Measurements from ENCODE around the gene IFITM5.

- TF ChIP-seq CTCF (conservative IDR thresholded peaks at IDR 0.05; ENCODE audit: low read depth, low read length) (no peak), POLR2A (IDR thresholded peaks at IDR 0.05; ENCODE audit: low read depth, low read length) (no peak), MAZ (IDR thresholded peaks at IDR 0.05; ENCODE audit: borderline replicate concordance, low read depth, low read length) (no peak), RAD21 (IDR thresholded peaks at IDR 0.05; ENCODE audit: low read length) (no peak), RCOR1 (IDR thresholded peaks at IDR 0.05; ENCODE audit: insufficient replicate concordance, low read length) (no peak)
These were observed 16.5 kb downstream of the IFITM5 start for GRCh38 chr11:282630-283360.
